T-helper 2 cell treated with Interferon-gamma antibody and Interleukin-4, amounts not matched to agents 5 μg/mL and 100 μg/mL, for 36 hours (primary cell): ENCODE results near the gene EXOC2.
A peak's percentile ranks its signal among the peaks of the same experiment; 100 is the strongest.

ENCODE experiments used
- DNase-seq: peaks from one replicate; pipeline ENCODE4 v3.0.0; 2021; ENCODE audit warnings: low spot score
- H3K27ac Mint-ChIP-seq: one replicate; pipeline ENCODE4 v1.8.0; 2021; ENCODE audit warnings: mild to moderate bottlenecking, mixed read lengths
- H3K27me3 Mint-ChIP-seq: one replicate; pipeline ENCODE4 v1.8.0; 2021; ENCODE audit warnings: low read depth, mixed read lengths
- H3K36me3 Mint-ChIP-seq: one replicate; pipeline ENCODE4 v1.8.0; 2021; ENCODE audit warnings: low read depth, mixed read lengths
- H3K4me1 Mint-ChIP-seq: one replicate; pipeline ENCODE4 v1.8.0; 2021; ENCODE audit warnings: low read depth, mixed read lengths
- H3K4me3 Mint-ChIP-seq: one replicate; pipeline ENCODE4 v1.8.0; 2022; ENCODE audit warnings: mild to moderate bottlenecking, moderate library complexity, mixed read lengths
- H3K9me3 Mint-ChIP-seq: one replicate; pipeline ENCODE4 v1.8.0; 2021; ENCODE audit warnings: mixed read lengths

Gene EXOC2

GRCh38 chr6:467111-467510 lies 225.8 kb downstream of the EXOC2 start:
- Mint-ChIP-seq H3K4me1 (peaks cover 42% of the 10 kb centered on the region), H3K9me3 (no peaks in the 10 kb centered on the region), H3K36me3 (no peaks in the 10 kb centered on the region), H3K27me3 (peaks cover 3% of the 10 kb centered on the region), H3K4me3 (no peak overlapping the region), H3K27ac (no peak overlapping the region)
- no peak for DNase-seq

GRCh38 chr6:466564-466963 lies 226.4 kb downstream of the EXOC2 start:
- peaks cover 42% of the 10 kb centered on the region for H3K4me1 Mint-ChIP-seq
- H3K9me3 Mint-ChIP-seq, result no peaks in the 10 kb centered on the region
- DNase-seq, result no peak
- no peak overlapping the region for H3K4me3 Mint-ChIP-seq
- peaks cover 3% of the 10 kb centered on the region for H3K27me3 Mint-ChIP-seq
- no peaks in the 10 kb centered on the region for H3K36me3 Mint-ChIP-seq
- peak overlapping the region; percentile 8 for H3K27ac Mint-ChIP-seq

GRCh38 chr6:465531-466348 lies 227.2 kb downstream of the EXOC2 start:
- Mint-ChIP-seq H3K27me3 (peaks cover 3% of the 10 kb centered on the region), H3K36me3 (no peaks in the 10 kb centered on the region), H3K4me1 (peaks cover 44% of the 10 kb centered on the region), H3K9me3 (no peaks in the 10 kb centered on the region), H3K27ac (peak overlapping the region; percentile 65), H3K4me3 (no peak overlapping the region)
- no peak for DNase-seq

GRCh38 chr6:456887-457286 lies 236.1 kb downstream of the EXOC2 start:
- H3K9me3 Mint-ChIP-seq, result peaks cover 21% of the 10 kb centered on the region
- peaks cover 10% of the 10 kb centered on the region for H3K36me3 Mint-ChIP-seq
- no peak overlapping the region for H3K4me3 Mint-ChIP-seq
- H3K4me1 Mint-ChIP-seq, result peaks cover 30% of the 10 kb centered on the region
- peaks cover 3% of the 10 kb centered on the region for H3K27me3 Mint-ChIP-seq
- H3K27ac Mint-ChIP-seq, result no peak overlapping the region
- no peak for DNase-seq

- Mint-ChIP-seq H3K4me1 (peaks cover 27% of the 10 kb centered on the region), H3K4me3 (no peak overlapping the region), H3K9me3 (peaks cover 21% of the 10 kb centered on the region), H3K27ac (no peak overlapping the region), H3K36me3 (peaks cover 10% of the 10 kb centered on the region), H3K27me3 (peaks cover 3% of the 10 kb centered on the region)
- DNase-seq, result no peak
Measured at GRCh38 chr6:456358-456867, 236.5 kb downstream of the EXOC2 start.

- DNase-seq, result no peak
- peaks cover 10% of the 10 kb centered on the region for H3K36me3 Mint-ChIP-seq
- no peak overlapping the region for H3K27ac Mint-ChIP-seq
- H3K4me1 Mint-ChIP-seq, result peaks cover 24% of the 10 kb centered on the region
- no peak overlapping the region for H3K4me3 Mint-ChIP-seq
- peaks cover 3% of the 10 kb centered on the region for H3K27me3 Mint-ChIP-seq
- H3K9me3 Mint-ChIP-seq, result peaks cover 21% of the 10 kb centered on the region
Measured at GRCh38 chr6:455835-456234, 237.1 kb downstream of the EXOC2 start.

GRCh38 chr6:455006-455585 lies 237.8 kb downstream of the EXOC2 start:
- Mint-ChIP-seq H3K4me3 (no peak overlapping the region), H3K27ac (no peak overlapping the region), H3K4me1 (peaks cover 17% of the 10 kb centered on the region), H3K9me3 (peaks cover 25% of the 10 kb centered on the region), H3K36me3 (peaks cover 10% of the 10 kb centered on the region), H3K27me3 (peaks cover 3% of the 10 kb centered on the region)
- no peak for DNase-seq

GRCh38 chr6:454148-454991 lies 238.6 kb downstream of the EXOC2 start:
- no peak overlapping the region for H3K4me3 Mint-ChIP-seq
- DNase-seq, result no peak
- H3K36me3 Mint-ChIP-seq, result peaks cover 10% of the 10 kb centered on the region
- peaks cover 3% of the 10 kb centered on the region for H3K27me3 Mint-ChIP-seq
- peaks cover 25% of the 10 kb centered on the region for H3K9me3 Mint-ChIP-seq
- H3K27ac Mint-ChIP-seq, result no peak overlapping the region
- peaks cover 16% of the 10 kb centered on the region for H3K4me1 Mint-ChIP-seq

GRCh38 chr6:453152-453551 lies 239.8 kb downstream of the EXOC2 start:
- Mint-ChIP-seq H3K27me3 (peaks cover 3% of the 10 kb centered on the region), H3K4me1 (peaks cover 25% of the 10 kb centered on the region), H3K27ac (no peak overlapping the region), H3K36me3 (peaks cover 5% of the 10 kb centered on the region), H3K4me3 (no peak overlapping the region), H3K9me3 (peaks cover 17% of the 10 kb centered on the region)
- no peak for DNase-seq

GRCh38 chr6:452301-453067 lies 240.5 kb downstream of the EXOC2 start:
- Mint-ChIP-seq H3K27ac (no peak overlapping the region), H3K27me3 (peaks cover 3% of the 10 kb centered on the region), H3K9me3 (peaks cover 10% of the 10 kb centered on the region), H3K4me1 (peaks cover 31% of the 10 kb centered on the region), H3K4me3 (no peak overlapping the region), H3K36me3 (peaks cover 3% of the 10 kb centered on the region)
- no peak for DNase-seq

- Mint-ChIP-seq H3K27me3 (peaks cover 3% of the 10 kb centered on the region), H3K9me3 (peaks cover 4% of the 10 kb centered on the region), H3K4me3 (no peak overlapping the region), H3K36me3 (no peaks in the 10 kb centered on the region), H3K27ac (no peak overlapping the region), H3K4me1 (peaks cover 33% of the 10 kb centered on the region)
- DNase-seq, result no peak
Measured at GRCh38 chr6:451847-452246, 241.1 kb downstream of the EXOC2 start.

- DNase-seq, result no peak
- Mint-ChIP-seq H3K4me3 (no peak overlapping the region), H3K9me3 (peaks cover 3% of the 10 kb centered on the region), H3K4me1 (peaks cover 38% of the 10 kb centered on the region), H3K36me3 (no peaks in the 10 kb centered on the region), H3K27ac (no peak overlapping the region), H3K27me3 (peaks cover 3% of the 10 kb centered on the region)
Measured at GRCh38 chr6:451336-451735, 241.6 kb downstream of the EXOC2 start.
